Measurements from ENCODE around the gene TXNRD3. TPM values are rescaled to one million over a fixed set of nuclear protein-coding genes. Genes with fewer than 3 reads are reported as not detected.

Gene TXNRD3
- total and polyA plus RNA-seq, 10 donors, result 3.7 to 12.9 (median 6.5) TPM

DNA sequence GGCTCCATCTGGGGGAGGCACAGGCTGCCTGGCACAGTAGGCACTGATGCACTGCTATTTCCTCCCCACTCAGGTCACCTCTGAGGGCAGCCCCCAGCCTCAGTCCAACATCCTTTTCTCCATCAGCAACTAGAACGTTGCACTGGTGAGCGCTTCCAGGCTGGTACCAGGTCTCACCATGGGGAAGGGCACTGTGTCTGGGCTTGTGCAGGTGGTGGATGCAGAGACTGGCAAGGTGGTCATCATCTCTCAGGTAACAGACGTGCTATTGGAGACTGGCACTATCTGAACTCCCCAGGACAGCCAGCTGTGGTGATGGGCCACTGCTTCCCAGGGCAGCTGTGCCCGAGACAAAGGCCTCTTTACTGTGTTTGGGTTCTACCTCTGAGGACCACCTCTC is 8.3 kb upstream of the TXNRD3 start:
- WGBS, 5 donors, result 71 to 85% (median 75%) methylated on average over 2 to 4 of the region's 4 CpGs
- intact Hi-C loops (cut with DNase I; ENCODE audit: low total_unique reads), result no loop called here
- no peaks in the 10 kb centered on the region for H3K36me3 ChIP-seq
- H3K27ac ChIP-seq, result no peak overlapping the region
- H3K4me1 ChIP-seq, result no peaks in the 10 kb centered on the region
- H3K27me3 ChIP-seq (replicated peaks in 1 of 7), result peaks cover 0 to 70% (median 0%) of the 10 kb centered on the region in 7 donors
- TF ChIP-seq POLR2AphosphoS5 (IDR thresholded peaks at IDR 0.05) (no peak), POLR2A (IDR thresholded peaks at IDR 0.05) (no peak)
- TF ChIP-seq, protein P1, sequence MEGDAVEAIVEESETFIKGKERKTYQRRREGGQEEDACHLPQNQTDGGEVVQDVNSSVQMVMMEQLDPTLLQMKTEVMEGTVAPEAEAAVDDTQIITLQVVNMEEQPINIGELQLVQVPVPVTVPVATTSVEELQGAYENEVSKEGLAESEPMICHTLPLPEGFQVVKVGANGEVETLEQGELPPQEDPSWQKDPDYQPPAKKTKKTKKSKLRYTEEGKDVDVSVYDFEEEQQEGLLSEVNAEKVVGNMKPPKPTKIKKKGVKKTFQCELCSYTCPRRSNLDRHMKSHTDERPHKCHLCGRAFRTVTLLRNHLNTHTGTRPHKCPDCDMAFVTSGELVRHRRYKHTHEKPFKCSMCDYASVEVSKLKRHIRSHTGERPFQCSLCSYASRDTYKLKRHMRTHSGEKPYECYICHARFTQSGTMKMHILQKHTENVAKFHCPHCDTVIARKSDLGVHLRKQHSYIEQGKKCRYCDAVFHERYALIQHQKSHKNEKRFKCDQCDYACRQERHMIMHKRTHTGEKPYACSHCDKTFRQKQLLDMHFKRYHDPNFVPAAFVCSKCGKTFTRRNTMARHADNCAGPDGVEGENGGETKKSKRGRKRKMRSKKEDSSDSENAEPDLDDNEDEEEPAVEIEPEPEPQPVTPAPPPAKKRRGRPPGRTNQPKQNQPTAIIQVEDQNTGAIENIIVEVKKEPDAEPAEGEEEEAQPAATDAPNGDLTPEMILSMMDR (IDR thresholded peaks at IDR 0.05 in 8 of 11, conservative IDR thresholded peaks at IDR 0.05 in 3 of 11), result no peak
- DNase-seq, result no peak
- H3K9me3 ChIP-seq, result peaks cover 0 to 9% (median 0%) of the 10 kb centered on the region in 8 donors
- no peak overlapping the region for H3K4me3 ChIP-seq

GRCh38 chr3:126661532-126662364 is 6.8 kb upstream of the TXNRD3 start:
- no peak for TF ChIP-seq POLR2A (IDR thresholded peaks at IDR 0.05)
- TF ChIP-seq, protein P1 (IDR thresholded peaks at IDR 0.05 in 8 of 11, conservative IDR thresholded peaks at IDR 0.05 in 3 of 11), result no peak
- intact Hi-C loops (cut with DNase I; ENCODE audit: low total_unique reads), result no loop called here
- no peak for DNase-seq
- Histone ChIP-seq H3K9me3 (peaks cover 0 to 9% (median 0%) of the 10 kb centered on the region in 8 donors), H3K4me1 (no peaks in the 10 kb centered on the region), H3K27ac (no peak overlapping the region), H3K36me3 (no peaks in the 10 kb centered on the region), H3K27me3 (replicated peaks in 1 of 7) (peaks cover 0 to 72% (median 0%) of the 10 kb centered on the region in 7 donors), H3K4me3 (no peak overlapping the region)
- 68 to 89% (median 77%) methylated on average over 9 to 11 of the region's 11 CpGs for WGBS, 5 donors

- H3K27ac ChIP-seq, result no peak overlapping the region
- H3K36me3 ChIP-seq, result no peaks in the 10 kb centered on the region
- intact Hi-C loops (cut with DNase I; ENCODE audit: low total_unique reads), result loop anchor here (10.0 kb wide), 1 partner anchor 135 kb away; the partner anchor contains the start of gene CHST13
- H3K27me3 ChIP-seq (replicated peaks in 1 of 7), result peaks cover 0 to 79% (median 0%) of the 10 kb centered on the region in 7 donors
- H3K4me3 ChIP-seq, result no peak overlapping the region
- peaks cover 0 to 4% (median 0%) of the 10 kb centered on the region in 6 donors for H3K4me1 ChIP-seq
- TF ChIP-seq POLR2A (IDR thresholded peaks at IDR 0.05), result no peak
- TF ChIP-seq, protein P1 (IDR thresholded peaks at IDR 0.05 in 8 of 11, conservative IDR thresholded peaks at IDR 0.05 in 3 of 11), result no peak
- TF ChIP-seq POLR2AphosphoS5 (IDR thresholded peaks at IDR 0.05), result no peak
- H3K9me3 ChIP-seq, result peaks cover 0 to 9% (median 0%) of the 10 kb centered on the region in 8 donors
- WGBS, 5 donors, result 55 to 71% (median 65%) methylated on average over 16 to 19 of the region's 19 CpGs
- DNase-seq, result no peak
Observed at GRCh38 chr3:126659915-126660886, 5.3 kb upstream of the TXNRD3 start.

All from spleen (tissue), 11 donors.